ENCODE results near the gene RPL18A.

Gene RPL18A

GRCh38 chr19:17859533-17860330, at the start of gene RPL18A:
Gene RPL18A (plus strand): TSS chr19:17859910. CDS start chr19:17859957, 47 bp downstream.
- H3K9me3 ChIP-seq: no peaks in the 10 kb centered on the region
- peak within 1 kb of the TSS; percentile 99 for H3K27ac ChIP-seq
- TF ChIP-seq Cebpa-rat (IDR thresholded peaks at IDR 0.05): no peak
- H3K4me3 ChIP-seq: peak within 1 kb of the TSS; percentile 90
- H3K4me2 ChIP-seq: peak within 1 kb of the TSS; percentile 99
- peaks cover 44% of the 10 kb centered on the region for H3K4me1 ChIP-seq
- H4K20me1 ChIP-seq: peaks cover 50% of the 10 kb centered on the region
- peak within 1 kb of the TSS; percentile 100 for H3K9ac ChIP-seq
- H3K36me3 ChIP-seq: peaks cover 43% of the 10 kb centered on the region
- H3K27me3 ChIP-seq: no peaks in the 10 kb centered on the region

GRCh38 chr19:17811103-17811502, 48.6 kb upstream of the RPL18A start:
- Histone ChIP-seq H3K9me3 (no peaks in the 10 kb centered on the region), H3K27ac (no peak overlapping the region), H4K20me1 (no peaks in the 10 kb centered on the region), H3K4me1 (no peaks in the 10 kb centered on the region), H3K36me3 (no peaks in the 10 kb centered on the region), H3K27me3 (peaks cover 8% of the 10 kb centered on the region; the same call in 1 of the 2 replicates), H3K4me3 (no peak overlapping the region), H3K9ac (no peak overlapping the region), H3K4me2 (no peak overlapping the region)
- TF ChIP-seq Cebpa-rat (IDR thresholded peaks at IDR 0.05): no peak

GRCh38 chr19:17811681-17812080, 48.0 kb upstream of the RPL18A start:
- no peak for TF ChIP-seq Cebpa-rat (IDR thresholded peaks at IDR 0.05)
- no peaks in the 10 kb centered on the region for H4K20me1 ChIP-seq
- H3K9ac ChIP-seq: no peak overlapping the region
- H3K9me3 ChIP-seq: no peaks in the 10 kb centered on the region
- H3K27ac ChIP-seq: no peak overlapping the region
- H3K27me3 ChIP-seq: peaks cover 8% of the 10 kb centered on the region; the same call in 1 of the 2 replicates
- no peaks in the 10 kb centered on the region for H3K36me3 ChIP-seq
- H3K4me3 ChIP-seq: no peak overlapping the region
- H3K4me2 ChIP-seq: no peak overlapping the region
- no peaks in the 10 kb centered on the region for H3K4me1 ChIP-seq

GRCh38 chr19:17812099-17812498, 47.6 kb upstream of the RPL18A start:
- Histone ChIP-seq H4K20me1 (no peaks in the 10 kb centered on the region), H3K36me3 (no peaks in the 10 kb centered on the region), H3K4me2 (no peak overlapping the region), H3K27me3 (peaks cover 8% of the 10 kb centered on the region; the same call in 1 of the 2 replicates), H3K9me3 (no peaks in the 10 kb centered on the region), H3K4me1 (no peaks in the 10 kb centered on the region), H3K27ac (no peak overlapping the region), H3K4me3 (no peak overlapping the region), H3K9ac (no peak overlapping the region)
- TF ChIP-seq Cebpa-rat (IDR thresholded peaks at IDR 0.05): no peak

- H3K4me1 ChIP-seq: no peaks in the 10 kb centered on the region
- TF ChIP-seq Cebpa-rat (IDR thresholded peaks at IDR 0.05): no peak
- no peaks in the 10 kb centered on the region for H4K20me1 ChIP-seq
- no peaks in the 10 kb centered on the region for H3K36me3 ChIP-seq
- no peak overlapping the region for H3K4me3 ChIP-seq
- no peak overlapping the region for H3K4me2 ChIP-seq
- H3K27ac ChIP-seq: no peak overlapping the region
- H3K9me3 ChIP-seq: no peaks in the 10 kb centered on the region
- no peak overlapping the region for H3K9ac ChIP-seq
- no peaks in the 10 kb centered on the region for H3K27me3 ChIP-seq
These were observed 41.9 kb upstream of the RPL18A start for GRCh38 chr19:17817668-17818363.

GRCh38 chr19:17821190-17821589, 38.5 kb upstream of the RPL18A start, which contains the start of gene INSL3:
Gene INSL3 (minus strand): TSS chr19:17821519. CDS start chr19:17821506, 13 bp downstream.
- no peak within 1 kb of the TSS for H3K27ac ChIP-seq
- no peaks in the 10 kb centered on the region for H4K20me1 ChIP-seq
- no peak within 1 kb of the TSS for H3K4me2 ChIP-seq
- no peak within 1 kb of the TSS for H3K9ac ChIP-seq
- no peaks in the 10 kb centered on the region for H3K4me1 ChIP-seq
- no peaks in the 10 kb centered on the region for H3K27me3 ChIP-seq
- no peak within 1 kb of the TSS for H3K4me3 ChIP-seq
- peaks cover 11% of the 10 kb centered on the region; the same call in 1 of the 2 replicates for H3K36me3 ChIP-seq
- no peaks in the 10 kb centered on the region for H3K9me3 ChIP-seq
- no peak for TF ChIP-seq Cebpa-rat (IDR thresholded peaks at IDR 0.05)

GRCh38 chr19:17824339-17824738, 35.4 kb upstream of the RPL18A start:
- TF ChIP-seq Cebpa-rat (IDR thresholded peaks at IDR 0.05): no peak
- peaks cover 30% of the 10 kb centered on the region for H3K36me3 ChIP-seq
- no peaks in the 10 kb centered on the region for H3K4me1 ChIP-seq
- no peak overlapping the region for H3K4me2 ChIP-seq
- H3K27ac ChIP-seq: no peak overlapping the region
- no peak overlapping the region for H3K4me3 ChIP-seq
- no peaks in the 10 kb centered on the region for H3K27me3 ChIP-seq
- no peaks in the 10 kb centered on the region for H4K20me1 ChIP-seq
- no peaks in the 10 kb centered on the region for H3K9me3 ChIP-seq
- H3K9ac ChIP-seq: no peak overlapping the region

- H3K9me3 ChIP-seq: peaks cover 5% of the 10 kb centered on the region; the same call in 1 of the 2 replicates
- no peaks in the 10 kb centered on the region for H4K20me1 ChIP-seq
- no peak overlapping the region for H3K9ac ChIP-seq
- TF ChIP-seq Cebpa-rat (IDR thresholded peaks at IDR 0.05): no peak
- no peaks in the 10 kb centered on the region for H3K4me1 ChIP-seq
- H3K27ac ChIP-seq: no peak overlapping the region
- no peak overlapping the region for H3K4me2 ChIP-seq
- no peaks in the 10 kb centered on the region for H3K27me3 ChIP-seq
- peaks cover 48% of the 10 kb centered on the region for H3K36me3 ChIP-seq
- H3K4me3 ChIP-seq: no peak overlapping the region
These were observed 33.1 kb upstream of the RPL18A start for GRCh38 chr19:17826508-17827056.

- no peak overlapping the region for H3K4me3 ChIP-seq
- H3K27me3 ChIP-seq: no peaks in the 10 kb centered on the region
- peaks cover 6% of the 10 kb centered on the region; the same call in 1 of the 2 replicates for H3K9me3 ChIP-seq
- H3K9ac ChIP-seq: no peak overlapping the region
- no peaks in the 10 kb centered on the region for H3K4me1 ChIP-seq
- no peak overlapping the region for H3K4me2 ChIP-seq
- H3K27ac ChIP-seq: no peak overlapping the region
- no peak for TF ChIP-seq Cebpa-rat (IDR thresholded peaks at IDR 0.05)
- H3K36me3 ChIP-seq: peaks cover 79% of the 10 kb centered on the region
- H4K20me1 ChIP-seq: no peaks in the 10 kb centered on the region
These were observed 29.7 kb upstream of the RPL18A start for GRCh38 chr19:17829855-17830566.

All from BLaER1 (cell line).